Renal cortex interstitium (tissue), 11 donors: Measurements from ENCODE around the gene AP3S1. TPM values are rescaled to one million over a fixed set of nuclear protein-coding genes. Genes with fewer than 3 reads are reported as not detected.

Source experiments
- DNase-seq, 11 donors: peaks; one replicate each; pipeline ENCODE4 v3.0.0-alpha.2; 2013; ENCODE audit warnings: low read depth in 9 of 11, low spot score in 4 of 11; ENCODE audit errors: extremely low read depth in 1 of 11
- polyA plus RNA-seq, 3 donors: library from polyadenylated mRNA; unstranded; fragments of 120-200 nt; gene quantifications; one replicate each; pipeline ENCODE4 v1.2.1, GENCODE V29; 2013; ENCODE audit not compliant: insufficient read length in 3 of 3

AP3S1 gene
- polyA plus RNA-seq, 3 donors, result 112 to 133 (median 125) TPM

DNA sequence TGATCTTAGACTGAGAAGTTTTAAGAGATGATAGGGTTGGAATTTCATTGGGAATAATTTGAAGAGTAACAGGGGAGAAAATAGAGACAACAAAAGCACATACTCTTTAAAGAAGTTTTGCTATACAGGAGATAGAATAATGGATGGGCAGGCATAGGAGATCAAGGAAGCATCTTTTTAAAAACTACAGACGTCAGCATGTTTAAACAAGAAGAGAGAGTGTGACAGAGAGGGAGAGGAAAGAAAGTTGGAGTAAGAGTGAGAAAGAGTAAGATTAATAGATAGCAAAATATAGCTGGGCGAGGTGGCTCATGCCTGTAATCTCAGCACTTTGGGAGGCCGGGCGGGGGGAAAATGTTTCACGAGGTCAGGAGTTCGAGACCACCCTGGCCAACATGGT is 115.2 kb downstream of the AP3S1 start:
- no peak for DNase-seq

DNA sequence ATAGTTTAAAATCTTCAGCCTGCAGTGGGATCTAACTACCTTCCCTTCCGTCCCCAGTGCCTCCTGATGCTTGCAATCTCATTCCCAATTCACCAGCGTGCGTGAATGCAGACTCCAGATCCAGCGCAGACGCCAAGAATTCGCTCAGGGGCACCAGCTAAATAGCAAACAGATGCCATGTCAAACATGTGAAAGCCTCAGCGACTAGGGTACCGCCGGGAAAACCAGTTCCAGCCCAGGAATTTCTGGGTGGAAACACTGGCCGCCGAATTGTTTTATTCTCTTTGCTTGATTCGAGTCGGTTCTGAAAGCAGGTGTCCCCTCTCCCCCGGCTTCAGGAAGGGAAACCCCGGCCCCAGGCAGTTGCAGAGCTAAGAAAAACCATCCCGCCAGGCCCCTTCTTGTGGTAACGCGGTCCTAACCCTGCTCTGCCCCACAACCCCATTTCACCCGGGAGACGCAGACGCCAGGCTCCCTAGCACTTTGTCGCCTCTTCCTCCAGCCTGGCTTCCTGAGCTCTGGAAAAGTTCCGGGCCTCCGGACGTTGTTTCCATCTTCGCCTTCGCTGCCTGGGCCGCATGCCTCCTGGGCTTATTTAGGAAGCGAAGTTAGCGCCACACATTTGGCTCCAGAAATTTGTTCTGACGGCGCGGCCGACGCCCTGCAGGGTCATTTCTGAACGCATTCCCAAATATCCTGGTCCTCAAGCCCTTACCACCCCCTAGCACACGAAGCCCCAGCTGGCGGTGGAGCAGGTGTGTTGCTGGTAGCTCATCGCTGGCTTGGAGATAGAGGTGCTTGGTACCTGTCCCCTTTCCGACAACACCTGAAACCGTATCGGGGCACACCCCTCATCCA is 119.9 kb downstream of the AP3S1 start:
- DNase-seq, result no peak

DNA sequence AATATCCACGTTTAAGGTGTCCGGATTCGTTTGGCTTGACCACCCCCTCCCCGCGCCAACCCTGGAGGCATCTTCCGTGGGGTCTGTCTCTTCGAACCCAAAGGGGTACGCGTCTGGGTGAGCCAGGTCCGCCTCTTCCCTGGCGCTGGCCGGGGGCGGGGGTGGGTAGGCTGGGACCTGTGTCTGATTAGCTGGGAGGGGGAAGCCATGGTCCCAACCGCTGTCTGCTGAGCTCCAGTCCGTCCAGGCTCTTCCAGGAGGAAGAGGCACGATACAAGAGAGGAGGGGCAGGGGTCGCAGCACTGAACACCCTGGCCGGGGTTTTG is 120.5 kb downstream of the AP3S1 start, which contains the start of gene LVRN:
LVRN (plus strand) TSS at position 237 of the 326 bp plus-strand sequence. CDS start 143 bp downstream, outside the sequence.
- DNase-seq, result no peak

DNA sequence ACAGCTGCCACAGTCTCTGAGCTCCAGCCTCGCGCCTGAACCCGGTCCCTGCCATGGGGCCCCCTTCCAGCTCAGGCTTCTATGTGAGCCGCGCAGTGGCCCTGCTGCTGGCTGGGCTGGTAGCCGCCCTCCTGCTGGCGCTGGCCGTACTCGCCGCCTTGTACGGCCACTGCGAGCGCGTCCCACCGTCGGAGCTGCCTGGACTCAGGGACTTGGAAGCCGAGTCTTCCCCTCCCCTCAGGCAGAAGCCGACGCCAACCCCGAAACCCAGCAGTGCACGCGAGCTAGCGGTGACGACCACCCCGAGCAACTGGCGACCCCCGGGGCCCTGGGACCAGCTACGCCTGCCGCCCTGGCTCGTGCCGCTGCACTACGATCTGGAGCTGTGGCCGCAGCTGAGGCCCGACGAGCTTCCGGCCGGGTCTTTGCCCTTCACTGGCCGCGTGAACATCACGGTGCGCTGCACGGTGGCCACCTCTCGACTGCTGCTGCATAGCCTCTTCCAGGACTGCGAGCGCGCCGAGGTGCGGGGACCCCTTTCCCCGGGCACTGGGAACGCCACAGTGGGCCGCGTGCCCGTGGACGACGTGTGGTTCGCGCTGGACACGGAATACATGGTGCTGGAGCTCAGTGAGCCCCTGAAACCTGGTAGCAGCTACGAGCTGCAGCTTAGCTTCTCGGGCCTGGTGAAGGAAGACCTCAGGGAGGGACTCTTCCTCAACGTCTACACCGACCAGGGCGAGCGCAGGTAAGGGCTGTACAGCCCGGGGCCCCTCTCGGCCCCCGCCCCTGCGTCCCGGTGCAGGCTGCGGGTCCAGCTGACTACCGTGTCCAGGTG is 121.0 kb downstream of the AP3S1 start:
- peak in 1 of 11 donors; percentile 34 for DNase-seq

DNA sequence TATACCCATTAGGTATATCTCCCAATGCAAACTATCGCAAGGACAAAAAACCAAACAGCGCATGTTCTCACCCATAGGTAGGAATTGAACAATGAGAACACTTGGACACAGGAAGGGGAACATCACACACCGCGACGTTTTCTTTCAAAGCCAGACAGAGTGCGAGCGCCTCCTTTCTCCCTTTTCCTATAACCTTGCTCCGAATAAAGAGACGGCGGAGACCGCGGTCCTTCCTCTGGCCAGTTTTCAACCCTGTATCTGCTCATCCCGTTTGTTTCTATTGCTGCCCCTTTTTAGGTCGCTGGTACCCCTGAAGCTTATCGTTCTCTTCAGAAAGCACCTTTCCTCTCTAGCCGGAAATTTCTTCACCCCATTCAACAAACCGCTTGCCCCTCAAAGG is 121.8 kb downstream of the AP3S1 start:
- DNase-seq, result no peak

Other genes starting within 250 kb of the AP3S1 start
- 1 to 10 TPM; 2.8 to 4.4 (median 3.8) TPM for gene TICAM2, start 239.5 kb upstream of the AP3S1 start, polyA plus RNA-seq
- 100 to 1,000 TPM in 2 of 3 donors, 10 to 100 TPM in 1; 96.7 to 112 (median 107) TPM for gene TMED7, start 215.9 kb upstream of the AP3S1 start, polyA plus RNA-seq
- gene CDO1, start 25.3 kb upstream of the AP3S1 start, polyA plus RNA-seq, result 10 to 100 TPM; 23.7 to 32.2 (median 27.5) TPM
- gene ATG12, start 370 bp upstream of the AP3S1 start, polyA plus RNA-seq, result 10 to 100 TPM; 45.9 to 66.2 (median 59.3) TPM
- 1 to 10 TPM in 2 of 3 donors, under 1 TPM in 1; 0.96 to 2.5 (median 1.0) TPM for gene LVRN, start 120.5 kb downstream of the AP3S1 start, polyA plus RNA-seq
- under 1 TPM in 1 of 3 donors, not detected in 2; 0.15 TPM for gene ARL14EPL, start 190.5 kb downstream of the AP3S1 start, polyA plus RNA-seq
- 10 to 100 TPM; 52.7 to 65.6 (median 57.3) TPM for gene COMMD10, start 243.1 kb downstream of the AP3S1 start, polyA plus RNA-seq